CD14-positive monocyte (primary cell): ENCODE measurements around the gene DAB2IP. TPM values are rescaled to one million over a fixed set of nuclear protein-coding genes. Genes with fewer than 3 reads are reported as not detected.

Experiments used
- DNase-seq, 3 donors: peaks; one replicate each; pipeline ENCODE4 v3.0.0-alpha.2; 2011 to 2022
- H2AFZ ChIP-seq: 2 replicates; pipeline ENCODE4 v1.6.0; 2012; ENCODE audit warnings: mild to moderate bottlenecking, low read depth, low read length, inconsistent platforms; ENCODE audit not compliant: insufficient read depth, poor library complexity, severe bottlenecking
- H3K27ac ChIP-seq, 2 donors: 1 replicate in 1 of 2; 2 replicates in 1 of 2; pipeline ENCODE4 v1.5.1; 2012 to 2013; ENCODE audit warnings: low read length in 2 of 2, control low read depth in 1 of 2, inconsistent platforms in 1 of 2, low read depth in 1 of 2, mild to moderate bottlenecking in 1 of 2
- H3K27me3 ChIP-seq, 2 donors: one replicate each; pipeline versions ENCODE4 v1.6.0 to v1.6.1; 2011 to 2013; ENCODE audit warnings: low read length in 2 of 2; ENCODE audit not compliant: control insufficient read depth in 2 of 2, insufficient read depth in 2 of 2
- H3K36me3 ChIP-seq, 2 donors: replicated peaks in 1 of 2; 1 replicate in 1 of 2; 2 replicates in 1 of 2; pipeline versions ENCODE4 v1.5.1 to v1.6.1; 2012 to 2013; ENCODE audit warnings: low read length in 2 of 2, control low read depth in 1 of 2, inconsistent platforms in 1 of 2, mild to moderate bottlenecking in 1 of 2; ENCODE audit not compliant: insufficient read depth in 2 of 2, control insufficient read depth in 1 of 2
- H3K4me1 ChIP-seq, 2 donors: 1 replicate in 1 of 2; 2 replicates in 1 of 2; pipeline versions ENCODE4 v1.5.1 to v1.6.1; 2012 to 2013; ENCODE audit warnings: low read length in 2 of 2, control low read depth in 1 of 2, inconsistent platforms in 1 of 2, mild to moderate bottlenecking in 1 of 2, moderate library complexity in 1 of 2; ENCODE audit not compliant: insufficient read depth in 2 of 2, control insufficient read depth in 1 of 2
- H3K4me2 ChIP-seq: replicated peaks from 2 replicates; pipeline ENCODE3; 2012; ENCODE audit warnings: low read length, moderate library complexity, mild to moderate bottlenecking; ENCODE audit not compliant: poor library complexity, severe bottlenecking; ENCODE audit errors: extremely low read depth
- H3K4me3 ChIP-seq, 3 experiments: fragments of 200-600 bp in 1 of 3; sonication (generic) in 1 of 3; replicated peaks in 1 of 3; 1 replicate in 2 of 3; 2 replicates in 1 of 3; pipeline ENCODE4 v1.5.1; 2011 to 2013; ENCODE audit warnings: low read length in 3 of 3, mild to moderate bottlenecking in 3 of 3, control low read depth in 2 of 3, low read depth in 2 of 3, inconsistent platforms in 1 of 3, moderate library complexity in 1 of 3
- H3K79me2 ChIP-seq: 2 replicates; pipeline ENCODE4 v1.6.0; 2012; ENCODE audit warnings: mild to moderate bottlenecking, control low read depth, inconsistent platforms, low read length, moderate library complexity; ENCODE audit not compliant: insufficient read depth
- H3K9ac ChIP-seq: 2 replicates; pipeline ENCODE4 v1.6.0; 2017; ENCODE audit warnings: low read length, mild to moderate bottlenecking; ENCODE audit not compliant: insufficient read depth, poor library complexity, severe bottlenecking
- H3K9me3 ChIP-seq, 2 donors: replicated peaks in 1 of 2; 1 replicate in 1 of 2; 2 replicates in 1 of 2; pipeline versions ENCODE4 v1.5.1 to v1.6.1; 2012 to 2013; ENCODE audit warnings: low read length in 2 of 2, control low read depth in 1 of 2; ENCODE audit not compliant: control insufficient read depth in 1 of 2, insufficient read depth in 1 of 2
- H4K20me1 ChIP-seq: 2 replicates; pipeline ENCODE4 v1.6.0; 2012; ENCODE audit warnings: mild to moderate bottlenecking, low read length, control low read depth, moderate library complexity; ENCODE audit not compliant: insufficient read depth
- H3K27ac Mint-ChIP-seq, 7 donors: one replicate each; pipeline ENCODE4 v1.8.0; 2020; ENCODE audit warnings: mild to moderate bottlenecking in 7 of 7, mixed read lengths in 7 of 7, moderate library complexity in 6 of 7, inconsistent platforms in 2 of 7
- H3K27me3 Mint-ChIP-seq, 3 donors: one replicate each; pipeline ENCODE4 v1.8.0; 2021 to 2022; ENCODE audit warnings: low read depth in 3 of 3, mild to moderate bottlenecking in 3 of 3, mixed read lengths in 3 of 3, moderate library complexity in 3 of 3, inconsistent platforms in 1 of 3
- H3K36me3 Mint-ChIP-seq, 2 donors: one replicate each; pipeline ENCODE4 v1.8.0; 2020; ENCODE audit warnings: mixed read lengths in 2 of 2, inconsistent platforms in 1 of 2, mild to moderate bottlenecking in 1 of 2
- H3K4me1 Mint-ChIP-seq: one replicate; pipeline ENCODE4 v1.8.0; 2020; ENCODE audit warnings: mild to moderate bottlenecking, mixed read lengths
- H3K4me3 Mint-ChIP-seq, 2 donors: one replicate each; pipeline ENCODE4 v1.8.0; 2020; ENCODE audit warnings: mild to moderate bottlenecking in 2 of 2, mixed read lengths in 2 of 2, moderate library complexity in 1 of 2
- H3K9me3 Mint-ChIP-seq, 7 donors: one replicate each; pipeline ENCODE4 v1.8.0; 2020 to 2022; ENCODE audit warnings: mixed read lengths in 7 of 7, mild to moderate bottlenecking in 6 of 7, moderate library complexity in 6 of 7, inconsistent platforms in 2 of 7
- CTCF ChIP-seq: fragments of 200-600 bp; IDR thresholded peaks from one replicate; pipeline ENCODE4 v1.8.0; 2022; ENCODE audit warnings: antibody characterized with exemption, mild to moderate bottlenecking
- WGBS: methylation state at CpG from one replicate; pipeline ENCODE4 v1.1.5; 2013; ENCODE audit warnings: missing lambda C conversion rate; ENCODE audit not compliant: insufficient coverage; 5-methylcytosine and 5-hydroxymethylcytosine counted together
- intact Hi-C, 2 donors: fragments of 100-400 bp; cut with micrococcal nuclease; formaldehyde crosslinking; loops; one replicate each; pipeline versions ENCODE4 v1.15.0 to v1.15.1; 2023
- polyA plus RNA-seq, 3 donors: library from polyadenylated mRNA; depleted of rRNA in 1 of 3; unstranded in 2 of 3; stranded (reverse) in 1 of 3; fragments of 300-500 nt in 2 of 3; fragments of >200 nt in 1 of 3; fragmentation: Illumina TruSeq in 2 of 3; gene quantifications; 1 replicate in 2 of 3; 2 replicates in 1 of 3; pipeline ENCODE4 v1.2.3, GENCODE V29; 2012 to 2021

Gene DAB2IP
- polyA plus RNA-seq, 3 donors, result 0.13 TPM; not detected in 2

DNA sequence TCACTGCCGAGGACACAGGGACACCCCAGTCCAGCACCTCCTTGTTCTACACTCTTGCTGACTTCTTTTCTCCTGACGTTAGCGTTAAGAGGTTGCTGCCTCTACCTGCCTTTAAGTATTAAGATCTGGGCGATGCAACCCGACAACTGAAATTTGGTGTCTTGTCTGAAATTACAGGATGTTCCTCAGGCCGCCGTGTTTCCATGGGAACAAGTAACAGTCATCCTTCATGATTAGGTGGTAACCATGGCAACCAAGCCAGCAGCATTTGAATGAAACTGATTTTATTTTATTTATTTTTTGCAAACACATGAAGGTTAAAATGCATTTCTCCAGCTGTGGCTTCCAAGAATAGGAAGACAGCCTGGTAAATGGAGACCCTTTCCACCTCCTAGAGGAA lies 20.8 kb downstream of the DAB2IP start:
- Histone ChIP-seq H4K20me1 (no peaks in the 10 kb centered on the region), H3K4me1 (no peaks in the 10 kb centered on the region), H2AFZ (no peak overlapping the region), H3K27me3 (no peaks in the 10 kb centered on the region), H3K9me3 (no peaks in the 10 kb centered on the region), H3K4me2 (no peak overlapping the region), H3K4me3 (no peak overlapping the region), H3K36me3 (no peaks in the 10 kb centered on the region), H3K79me2 (no peaks in the 10 kb centered on the region), H3K9ac (no peak overlapping the region), H3K27ac (no peak overlapping the region)
- DNase-seq, result no peak
- Mint-ChIP-seq H3K27me3 (peaks cover 8 to 15% (median 14%) of the 10 kb centered on the region in 3 donors), H3K36me3 (no peaks in the 10 kb centered on the region), H3K4me1 (no peaks in the 10 kb centered on the region), H3K4me3 (no peak overlapping the region), H3K27ac (no peak overlapping the region), H3K9me3 (no peaks in the 10 kb centered on the region)
- 100% methylated on average over 1 of the region's 7 CpGs for WGBS
- intact Hi-C loops, result no loop called here
- TF ChIP-seq CTCF, result no peak

- Histone ChIP-seq H3K36me3 (no peaks in the 10 kb centered on the region), H3K4me2 (no peak overlapping the region), H3K79me2 (no peaks in the 10 kb centered on the region), H3K9me3 (no peaks in the 10 kb centered on the region), H3K27me3 (no peaks in the 10 kb centered on the region), H4K20me1 (no peaks in the 10 kb centered on the region), H3K4me3 (no peak overlapping the region), H2AFZ (no peak overlapping the region), H3K9ac (no peak overlapping the region), H3K27ac (no peak overlapping the region), H3K4me1 (no peaks in the 10 kb centered on the region)
- no CpG with 5 or more reads among the region's 1 CpG for WGBS
- H3K9me3 Mint-ChIP-seq, result no peaks in the 10 kb centered on the region
- intact Hi-C loops, result no loop called here
- no peak overlapping the region for H3K4me3 Mint-ChIP-seq
- H3K27ac Mint-ChIP-seq, result no peak overlapping the region
- no peak for DNase-seq
- no peaks in the 10 kb centered on the region for H3K36me3 Mint-ChIP-seq
- H3K4me1 Mint-ChIP-seq, result no peaks in the 10 kb centered on the region
- no peak for TF ChIP-seq CTCF
- peaks cover 7 to 13% (median 8%) of the 10 kb centered on the region in 3 donors for H3K27me3 Mint-ChIP-seq
Observed at GRCh38 chr9:121672986-121673385, 21.6 kb downstream of the DAB2IP start.
